ENCODE results near the gene DHCR7.

DHCR7 gene

DNA sequence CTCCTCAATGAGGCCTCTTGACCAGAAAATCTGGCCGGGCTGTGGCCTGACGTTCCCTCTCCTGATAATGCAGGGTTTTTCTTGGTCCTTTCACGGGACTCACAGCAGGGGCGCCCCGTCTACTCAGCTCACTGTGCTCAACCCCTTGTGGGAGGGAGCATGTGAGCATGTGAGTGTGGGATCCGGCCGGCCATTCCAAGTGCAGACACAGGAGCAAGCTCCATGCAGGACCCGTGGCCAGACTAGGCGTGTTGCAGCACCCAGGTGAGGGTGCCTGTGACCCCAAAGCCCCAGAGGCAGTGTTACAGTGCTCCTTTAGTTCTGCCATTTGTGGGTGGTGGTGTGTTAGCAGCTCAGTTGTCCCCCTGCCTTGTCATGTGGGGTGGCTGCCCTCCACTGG lies 18.0 kb downstream of the DHCR7 start:
- no peaks in the 10 kb centered on the region for H3K79me2 ChIP-seq (ENCODE audit: insufficient read depth, low read length)
- no peak overlapping the region for H3K27ac ChIP-seq (ENCODE audit: low read depth, low read length)
- H3K4me2 ChIP-seq (ENCODE audit: low read depth, low read length, poor library complexity, severe bottlenecking), result no peak overlapping the region
- H3K9me2 ChIP-seq (replicated peaks; ENCODE audit: insufficient read depth, low read length), result no peaks in the 10 kb centered on the region
- no peak overlapping the region for H2AFZ ChIP-seq (ENCODE audit: low read depth, low read length, severe bottlenecking)
- H3K36me3 ChIP-seq (ENCODE audit: low read length), result no peaks in the 10 kb centered on the region
- TF ChIP-seq, protein P1, sequence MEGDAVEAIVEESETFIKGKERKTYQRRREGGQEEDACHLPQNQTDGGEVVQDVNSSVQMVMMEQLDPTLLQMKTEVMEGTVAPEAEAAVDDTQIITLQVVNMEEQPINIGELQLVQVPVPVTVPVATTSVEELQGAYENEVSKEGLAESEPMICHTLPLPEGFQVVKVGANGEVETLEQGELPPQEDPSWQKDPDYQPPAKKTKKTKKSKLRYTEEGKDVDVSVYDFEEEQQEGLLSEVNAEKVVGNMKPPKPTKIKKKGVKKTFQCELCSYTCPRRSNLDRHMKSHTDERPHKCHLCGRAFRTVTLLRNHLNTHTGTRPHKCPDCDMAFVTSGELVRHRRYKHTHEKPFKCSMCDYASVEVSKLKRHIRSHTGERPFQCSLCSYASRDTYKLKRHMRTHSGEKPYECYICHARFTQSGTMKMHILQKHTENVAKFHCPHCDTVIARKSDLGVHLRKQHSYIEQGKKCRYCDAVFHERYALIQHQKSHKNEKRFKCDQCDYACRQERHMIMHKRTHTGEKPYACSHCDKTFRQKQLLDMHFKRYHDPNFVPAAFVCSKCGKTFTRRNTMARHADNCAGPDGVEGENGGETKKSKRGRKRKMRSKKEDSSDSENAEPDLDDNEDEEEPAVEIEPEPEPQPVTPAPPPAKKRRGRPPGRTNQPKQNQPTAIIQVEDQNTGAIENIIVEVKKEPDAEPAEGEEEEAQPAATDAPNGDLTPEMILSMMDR (IDR thresholded peaks at IDR 0.05; ENCODE audit: insufficient read depth, low read length, poor library complexity, severe bottlenecking), result no peak
- no peak for TF ChIP-seq EZH2phosphoT487 (conservative IDR thresholded peaks at IDR 0.05; ENCODE audit: low read length)
- no peaks in the 10 kb centered on the region for H3K9me3 ChIP-seq (ENCODE audit: insufficient read depth, low read length)
- no peak overlapping the region for H3K9ac ChIP-seq (ENCODE audit: low read length)
- H3K4me3 ChIP-seq (ENCODE audit: insufficient read depth, low read length, poor library complexity, severe bottlenecking), result no peak overlapping the region
- no peaks in the 10 kb centered on the region for H4K20me1 ChIP-seq (ENCODE audit: low read depth, low read length)
- H3F3A ChIP-seq (ENCODE audit: insufficient read depth), result no peaks in the 10 kb centered on the region
- no peaks in the 10 kb centered on the region for H3K27me3 ChIP-seq (ENCODE audit: low read length)

DNA sequence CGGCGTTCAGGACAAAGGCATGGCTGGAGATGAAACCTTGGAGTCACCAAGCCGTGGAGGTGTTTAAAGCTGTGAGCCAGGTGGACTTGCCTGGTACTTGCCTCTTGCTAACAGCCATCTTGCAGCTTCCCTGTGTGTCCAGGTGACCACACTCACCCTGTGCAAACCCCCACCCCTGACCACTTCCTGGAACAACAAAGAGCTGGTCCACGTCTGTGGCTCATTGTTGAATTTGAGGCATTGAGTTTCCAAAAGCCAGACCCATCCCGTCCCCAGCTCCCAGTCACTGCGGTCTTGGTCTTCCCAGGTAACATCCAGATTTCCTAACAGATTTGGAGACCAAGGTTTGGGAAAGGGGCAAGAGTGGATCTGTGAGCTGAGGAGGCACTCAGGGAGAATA lies 18.5 kb downstream of the DHCR7 start:
- TF ChIP-seq EZH2phosphoT487 (conservative IDR thresholded peaks at IDR 0.05; ENCODE audit: low read length), result no peak
- TF ChIP-seq, protein P1 (IDR thresholded peaks at IDR 0.05; ENCODE audit: insufficient read depth, low read length, poor library complexity, severe bottlenecking), result no peak
- no peaks in the 10 kb centered on the region for H4K20me1 ChIP-seq (ENCODE audit: low read depth, low read length)
- H3K27me3 ChIP-seq (ENCODE audit: low read length), result no peaks in the 10 kb centered on the region
- H3F3A ChIP-seq (ENCODE audit: insufficient read depth), result no peaks in the 10 kb centered on the region
- H3K79me2 ChIP-seq (ENCODE audit: insufficient read depth, low read length), result no peaks in the 10 kb centered on the region
- no peaks in the 10 kb centered on the region for H3K36me3 ChIP-seq (ENCODE audit: low read length)
- H2AFZ ChIP-seq (ENCODE audit: low read depth, low read length, severe bottlenecking), result no peak overlapping the region
- no peaks in the 10 kb centered on the region for H3K9me3 ChIP-seq (ENCODE audit: insufficient read depth, low read length)
- no peaks in the 10 kb centered on the region for H3K9me2 ChIP-seq (replicated peaks; ENCODE audit: insufficient read depth, low read length)
- H3K4me3 ChIP-seq (ENCODE audit: insufficient read depth, low read length, poor library complexity, severe bottlenecking), result no peak overlapping the region
- H3K4me2 ChIP-seq (ENCODE audit: low read depth, low read length, poor library complexity, severe bottlenecking), result no peak overlapping the region
- H3K9ac ChIP-seq (ENCODE audit: low read length), result no peak overlapping the region
- H3K27ac ChIP-seq (ENCODE audit: low read depth, low read length), result no peak overlapping the region

DNA sequence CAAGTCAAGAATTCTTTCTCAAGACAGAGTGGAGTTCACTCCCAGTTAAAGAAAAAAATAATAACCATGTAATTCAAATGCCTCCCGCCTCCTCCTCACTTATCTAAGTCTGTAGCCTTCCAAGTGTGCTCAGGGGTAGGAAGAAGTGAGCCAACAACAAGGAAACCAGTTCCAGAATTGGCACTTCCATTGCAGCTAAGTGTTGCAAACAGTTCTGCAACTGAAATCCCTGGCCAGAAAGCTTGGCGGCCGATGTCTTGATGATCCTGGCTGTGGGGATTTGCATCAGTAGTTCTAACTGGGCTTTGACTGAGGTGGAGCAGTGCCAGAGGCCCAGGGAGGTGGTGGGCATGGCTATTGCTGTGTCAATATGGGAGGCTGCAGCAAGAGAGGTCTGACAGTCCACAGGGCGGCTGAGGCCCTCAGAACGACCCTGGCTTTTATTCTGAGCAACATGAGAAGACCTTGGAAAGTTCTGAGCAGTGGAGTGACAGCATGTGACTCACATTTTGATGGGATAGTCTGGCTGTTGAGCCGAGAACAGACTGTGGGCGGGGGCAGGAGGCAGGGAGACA lies 19.2 kb downstream of the DHCR7 start:
- Histone ChIP-seq H3K4me3 (ENCODE audit: insufficient read depth, low read length, poor library complexity, severe bottlenecking) (no peak overlapping the region), H3K27ac (ENCODE audit: low read depth, low read length) (no peak overlapping the region), H3K27me3 (ENCODE audit: low read length) (no peaks in the 10 kb centered on the region), H3K9ac (ENCODE audit: low read length) (no peak overlapping the region), H2AFZ (ENCODE audit: low read depth, low read length, severe bottlenecking) (no peak overlapping the region), H3F3A (ENCODE audit: insufficient read depth) (no peaks in the 10 kb centered on the region), H4K20me1 (ENCODE audit: low read depth, low read length) (no peaks in the 10 kb centered on the region), H3K9me2 (replicated peaks; ENCODE audit: insufficient read depth, low read length) (no peaks in the 10 kb centered on the region), H3K9me3 (ENCODE audit: insufficient read depth, low read length) (no peaks in the 10 kb centered on the region), H3K4me2 (ENCODE audit: low read depth, low read length, poor library complexity, severe bottlenecking) (no peak overlapping the region), H3K79me2 (ENCODE audit: insufficient read depth, low read length) (no peaks in the 10 kb centered on the region), H3K36me3 (ENCODE audit: low read length) (no peaks in the 10 kb centered on the region)
- TF ChIP-seq, protein P1 (IDR thresholded peaks at IDR 0.05; ENCODE audit: insufficient read depth, low read length, poor library complexity, severe bottlenecking), result no peak
- TF ChIP-seq EZH2phosphoT487 (conservative IDR thresholded peaks at IDR 0.05; ENCODE audit: low read length), result no peak

All from SU-DHL-6 (cell line).